Activated CD8-positive, alpha-beta memory T cell treated with anti-CD3 and anti-CD28 coated beads, Interleukin-2, amount 50 U/mL, for 24 hours (primary cell): ENCODE measurements around the gene OCA2.
"Not testable (repeated sequence)": the region's sequence is repeated elsewhere in the genome, so short reads cannot be mapped to it uniquely, and the experiment has no call there.

Source experiments
- DNase-seq: peaks from one replicate; pipeline ENCODE4 v3.0.0-alpha.2; 2020; ENCODE audit errors: extremely low read depth

The OCA2 gene

GRCh38 chr15:28098766-28099554, at the start of gene OCA2:
Gene OCA2 (minus strand): TSS chr15:28099315. CDS start chr15:28081874, 17,441 bp downstream.
- DNase-seq, result peak; percentile 25

DNA sequence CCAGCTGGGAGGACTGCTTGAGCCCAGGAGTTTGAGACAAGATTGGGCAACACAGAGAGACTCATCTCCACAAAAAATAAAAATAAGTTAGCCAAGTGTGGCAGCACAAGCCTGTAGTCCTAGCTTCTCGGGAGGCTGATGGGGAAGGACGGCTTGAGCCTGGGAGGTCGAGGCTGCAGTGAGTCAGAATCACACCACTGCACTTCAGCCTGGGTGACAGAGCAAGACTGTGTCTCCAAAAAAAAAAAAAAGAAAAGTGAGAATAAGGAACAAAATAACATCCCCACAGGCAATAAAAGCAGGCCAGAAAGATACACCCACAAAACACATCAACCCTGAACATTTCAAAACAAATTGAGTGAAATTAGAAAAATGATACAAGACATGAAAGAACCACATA, 48.7 kb upstream of the OCA2 start:
- no peak for DNase-seq

GRCh38 chr15:28145419-28145818, 46.3 kb upstream of the OCA2 start:
- not testable (repeated sequence) for DNase-seq

GRCh38 chr15:28140062-28140461, 40.9 kb upstream of the OCA2 start:
- DNase-seq, result no peak

DNA sequence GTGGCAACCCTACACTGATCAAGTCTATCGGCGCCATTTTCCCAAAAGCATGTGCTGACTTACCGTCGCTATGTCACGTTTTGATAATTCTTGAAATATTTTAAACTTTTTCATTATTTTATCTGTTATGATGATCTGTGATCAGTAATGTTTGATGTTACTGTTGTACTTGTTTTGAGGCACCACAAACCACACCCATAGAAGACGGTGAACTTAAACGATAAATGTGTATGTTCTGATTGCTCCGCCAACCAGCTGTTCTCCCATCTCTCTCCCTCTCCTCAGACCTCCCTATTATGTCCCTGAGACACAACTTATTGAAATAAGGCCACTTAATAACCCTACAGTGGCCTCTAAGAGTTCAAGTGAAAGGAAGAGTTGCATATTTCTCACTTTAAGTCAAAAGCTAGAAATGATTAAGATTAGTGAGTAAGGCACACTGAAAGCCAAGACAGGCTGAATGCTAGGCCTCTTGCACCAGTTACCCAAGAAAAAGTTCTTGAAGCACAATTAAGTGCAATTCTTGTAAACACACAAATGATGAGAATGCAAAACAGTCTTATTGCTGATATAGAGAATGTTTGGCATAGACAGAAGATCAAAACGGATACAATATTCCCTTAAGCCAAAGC, 38.4 kb upstream of the OCA2 start:
- not testable (repeated sequence) for DNase-seq

GRCh38 chr15:28136236-28136904, 37.3 kb upstream of the OCA2 start:
- not testable (repeated sequence) for DNase-seq

DNA sequence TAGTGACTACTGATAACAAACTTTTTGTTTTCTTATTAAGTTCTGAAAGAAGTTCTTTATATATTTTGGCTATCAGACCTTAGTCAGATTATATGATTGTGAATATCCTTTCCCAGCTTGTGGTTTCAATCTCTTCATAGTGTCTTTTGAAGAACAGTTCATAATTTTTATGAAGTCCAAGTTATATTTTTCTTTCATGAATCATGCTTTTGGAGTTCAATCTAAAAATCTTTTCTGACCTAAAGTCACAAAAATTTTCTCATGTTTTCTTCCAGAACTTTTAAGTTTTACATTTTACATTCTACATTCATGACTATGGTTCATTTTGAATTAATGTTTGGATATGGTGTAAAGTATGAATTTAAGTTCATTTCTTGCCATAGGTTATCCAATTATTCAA, 34.2 kb upstream of the OCA2 start:
- DNase-seq, result no peak

DNA sequence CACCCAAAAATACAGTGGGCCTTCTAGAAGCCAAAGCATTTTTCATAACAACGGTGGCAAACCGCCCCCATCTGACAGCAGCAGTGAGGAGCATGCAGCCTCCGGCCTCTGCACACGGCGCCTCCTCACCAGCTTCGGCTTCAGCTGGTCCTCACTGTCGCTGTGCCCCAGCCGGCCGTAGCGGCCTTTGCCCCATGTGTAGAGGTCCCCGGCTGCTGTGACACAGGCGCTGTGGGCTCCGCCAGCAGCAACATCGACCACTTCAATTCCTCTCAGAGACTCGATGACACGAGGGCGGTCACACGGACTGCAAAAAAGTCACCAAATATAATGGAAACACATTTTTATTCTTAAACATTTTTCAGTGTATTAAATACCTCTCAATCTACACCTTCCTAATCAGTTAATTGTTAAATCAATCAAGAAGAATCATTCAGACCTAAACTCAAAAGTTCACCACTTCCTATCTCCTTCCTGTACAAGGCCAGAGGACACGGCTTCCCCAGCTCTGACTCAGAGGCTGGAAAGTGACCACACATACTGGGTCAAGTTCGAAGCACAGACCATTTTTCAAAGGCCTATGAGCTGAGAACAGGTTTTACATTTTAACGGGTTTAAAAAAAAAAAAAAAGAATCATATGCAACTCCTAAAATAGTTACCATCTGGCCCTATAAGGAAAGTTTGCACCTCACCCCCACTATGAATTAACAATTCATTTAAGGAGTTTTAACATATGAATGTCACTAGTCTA, 33.6 kb upstream of the OCA2 start:
- DNase-seq, result no peak

GRCh38 chr15:28131946-28132345, 32.8 kb upstream of the OCA2 start:
- DNase-seq, result no peak

DNA sequence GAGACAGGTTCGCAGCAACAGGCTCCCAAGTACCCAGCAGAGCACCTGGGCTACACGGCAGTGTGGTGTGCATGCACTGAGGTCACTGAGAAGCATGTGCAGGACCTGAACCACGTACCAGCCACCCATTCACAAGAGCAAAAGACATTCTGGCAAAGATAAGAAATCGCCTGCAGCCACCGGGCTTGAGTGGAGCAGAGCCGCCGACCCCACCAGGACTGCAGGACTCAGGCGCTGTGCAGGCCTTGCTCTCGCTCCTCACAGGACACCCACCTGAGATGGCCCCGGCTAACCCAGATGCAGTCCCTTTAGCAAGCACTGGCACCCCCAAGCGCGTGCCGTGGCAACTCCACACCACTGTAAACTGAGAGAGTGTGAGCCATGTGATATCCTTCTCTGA, 32.3 kb upstream of the OCA2 start:
- DNase-seq, result no peak

- no peak for DNase-seq
These were observed 31.5 kb upstream of the OCA2 start for GRCh38 chr15:28130651-28131050.

GRCh38 chr15:28129231-28129848, 30.2 kb upstream of the OCA2 start:
- no peak for DNase-seq

DNA sequence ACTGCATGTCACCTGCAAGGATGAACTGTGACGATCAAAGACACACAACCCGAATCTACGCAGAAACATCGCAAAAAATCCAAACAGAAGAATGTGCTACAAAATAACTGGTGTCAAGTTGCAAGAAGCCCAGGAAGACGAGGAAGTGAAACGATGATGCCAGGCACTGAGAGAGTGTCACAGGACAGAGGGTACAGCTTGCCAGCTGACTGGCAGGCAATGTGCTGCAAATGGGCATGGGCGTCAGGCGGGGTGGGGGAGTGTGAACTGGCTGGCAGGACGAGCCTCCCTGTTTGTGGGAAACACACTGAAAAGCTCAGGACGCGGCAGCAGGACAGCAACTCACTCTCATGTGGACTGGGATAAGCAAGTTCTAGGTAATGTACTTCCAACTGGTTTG, 28.9 kb upstream of the OCA2 start:
- DNase-seq, result no peak

DNA sequence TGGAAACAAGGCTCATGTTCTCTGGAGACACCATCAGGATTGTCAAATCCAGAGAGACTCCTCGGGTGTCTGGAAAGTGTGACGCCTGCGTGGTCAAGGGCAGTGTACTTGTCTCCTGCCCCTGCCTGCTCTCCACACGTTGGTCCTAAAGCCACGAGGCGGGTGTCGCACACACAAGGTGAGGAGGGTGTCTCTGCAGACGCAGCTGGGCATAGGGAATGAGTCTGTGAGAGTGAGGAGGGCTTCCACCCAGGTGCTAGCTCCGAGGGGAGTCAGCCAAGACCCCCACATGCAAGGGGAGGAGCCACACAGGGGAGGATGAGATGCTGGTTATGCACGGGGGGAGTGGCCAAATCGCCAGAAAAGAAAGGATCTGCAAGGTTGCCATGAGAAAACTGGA, 27.9 kb upstream of the OCA2 start:
- DNase-seq, result no peak

- DNase-seq, result no peak
These were observed 26.8 kb upstream of the OCA2 start for GRCh38 chr15:28125673-28126651.

- DNase-seq, result no peak
These were observed 25.7 kb upstream of the OCA2 start for GRCh38 chr15:28124841-28125240.

DNA sequence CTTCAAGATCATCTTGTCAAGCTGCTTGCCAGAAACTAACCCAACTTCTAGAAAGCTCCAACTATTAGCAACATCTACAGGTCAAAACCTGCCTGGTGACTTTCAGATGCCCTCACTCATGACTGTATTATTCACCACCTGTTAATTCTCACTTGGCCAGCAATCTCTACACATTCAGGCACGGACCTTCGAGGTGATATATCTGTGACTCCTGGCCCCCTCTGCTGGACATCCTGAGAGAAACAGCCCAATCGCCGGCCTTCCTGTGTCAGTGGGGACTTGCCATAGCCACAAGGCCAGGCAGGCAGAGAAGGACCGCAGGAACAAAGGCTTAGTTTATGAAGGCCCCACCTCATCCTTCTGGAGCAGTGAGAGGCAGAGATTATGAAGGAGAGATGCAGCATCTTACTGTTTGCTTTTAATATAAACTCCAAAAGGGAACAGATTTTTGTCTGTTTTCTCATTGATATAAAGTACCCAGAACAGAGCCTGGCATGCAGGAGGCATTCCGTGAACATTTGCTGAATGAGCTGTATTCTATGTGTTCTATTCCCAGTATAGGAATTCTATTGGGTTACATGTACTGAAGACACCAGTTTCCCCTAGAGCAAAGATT, 24.4 kb upstream of the OCA2 start:
- DNase-seq, result peak; percentile 17

DNA sequence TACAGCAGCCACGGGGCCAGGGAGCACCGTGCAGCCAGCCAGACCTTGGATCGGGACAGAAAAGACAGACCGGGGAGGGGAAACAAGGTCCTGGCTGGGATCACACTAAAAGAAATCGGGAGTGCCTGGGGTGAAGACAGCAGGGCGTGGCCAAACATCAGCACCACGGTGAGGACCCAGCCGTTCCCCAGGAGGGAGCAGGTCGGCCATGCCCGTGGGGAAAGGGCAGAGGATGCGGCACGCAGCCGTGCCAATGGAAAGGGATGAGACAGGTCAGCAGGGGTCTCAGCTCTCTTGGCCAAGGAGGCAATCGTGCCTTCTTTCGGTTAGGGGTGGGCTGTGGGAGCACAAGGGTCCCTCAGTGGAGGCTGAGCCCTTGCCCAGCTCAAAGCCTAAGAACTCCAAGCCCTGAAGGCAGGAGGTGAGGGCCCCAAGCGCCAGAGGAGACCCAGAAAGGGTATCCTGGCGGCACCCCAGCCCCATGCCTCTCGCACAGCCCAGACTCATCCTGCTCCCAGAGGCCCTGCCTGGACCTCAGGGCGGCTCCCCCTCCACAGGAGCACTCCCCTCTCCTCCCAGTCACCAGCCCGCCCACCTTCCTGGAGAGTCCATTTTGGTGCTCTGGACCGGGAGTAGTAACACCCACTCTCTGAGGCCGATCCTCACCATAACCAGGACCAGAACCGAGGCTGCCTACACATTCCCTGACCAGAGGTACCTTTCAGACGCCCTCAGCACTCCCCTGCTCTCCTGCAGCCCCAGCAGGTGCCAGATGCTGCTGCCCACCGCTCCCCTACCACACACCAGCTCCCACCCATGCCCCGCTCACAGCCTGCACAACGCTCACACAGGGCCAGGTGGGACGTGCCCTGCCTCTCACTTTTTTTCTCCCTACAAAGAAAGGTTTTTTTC, 23.2 kb upstream of the OCA2 start:
- no peak for DNase-seq

GRCh38 chr15:28121577-28121976, 22.5 kb upstream of the OCA2 start:
- DNase-seq, result not testable (repeated sequence)
